Suprapubic skin (tissue), 4 donors: ENCODE results near the gene MPP3. TPM values are rescaled to one million over a fixed set of nuclear protein-coding genes. Genes with fewer than 3 reads are reported as not detected.

Experiments
- DNase-seq, 2 donors: peaks; one replicate each; pipeline ENCODE4 v3.0.0-alpha.2; 2019; ENCODE audit warnings: low spot score in 2 of 2
- H3K27ac ChIP-seq: fragments of 200-600 bp; sonication (generic); one replicate; pipeline ENCODE4 v1.5.1; 2019
- H3K27me3 ChIP-seq: fragments of 200-600 bp; sonication (generic); one replicate; pipeline ENCODE4 v1.5.1; 2019
- H3K36me3 ChIP-seq: fragments of 200-600 bp; sonication (generic); one replicate; pipeline ENCODE4 v1.5.1; 2019
- H3K4me1 ChIP-seq: fragments of 200-600 bp; sonication (generic); one replicate; pipeline ENCODE4 v1.5.1; 2019
- H3K4me3 ChIP-seq: fragments of 200-600 bp; sonication (generic); one replicate; pipeline ENCODE4 v1.5.1; 2019; ENCODE audit warnings: mild to moderate bottlenecking
- H3K9me3 ChIP-seq: fragments of 200-600 bp; sonication (generic); one replicate; pipeline ENCODE4 v1.5.1; 2019
- CTCF ChIP-seq, 2 donors: fragments of 200-600 bp in 1 of 2; fragments of 450-650 bp in 1 of 2; sonication (generic) in 1 of 2; IDR thresholded peaks; one replicate each; pipeline ENCODE4 v1.5.1; 2016 to 2019; ENCODE audit warnings: antibody characterized with exemption in 2 of 2, mild to moderate bottlenecking in 1 of 2, moderate library complexity in 1 of 2
- EP300 ChIP-seq: sonication (generic); formaldehyde crosslinking; IDR thresholded peaks from one replicate; pipeline ENCODE4 v1.6.1; 2017; ENCODE audit warnings: antibody characterized with exemption
- POLR2A ChIP-seq, 2 donors: fragments of 450-650 bp; IDR thresholded peaks; one replicate each; pipeline ENCODE4 v1.6.1; 2017; ENCODE audit warnings: antibody characterized with exemption in 2 of 2, mild to moderate bottlenecking in 2 of 2, moderate library complexity in 2 of 2
- POLR2AphosphoS5 ChIP-seq, 3 donors: sonication (generic); formaldehyde crosslinking; IDR thresholded peaks; one replicate each; pipeline ENCODE4 v1.6.1; 2017; ENCODE audit warnings: antibody characterized with exemption in 3 of 3
- WGBS: methylation state at CpG from one replicate; pipeline ENCODE4 v1.1.5; 2018; 5-methylcytosine and 5-hydroxymethylcytosine counted together
- total RNA-seq, 4 donors: library from RNA; depleted of rRNA; stranded (reverse); fragments of >200 nt; gene quantifications; one replicate each; pipeline ENCODE4 v1.1.0, GENCODE V29; 2016

The MPP3 gene
- total RNA-seq, 4 donors from 2014 or later: 5.4 to 8.0 (median 5.9) TPM

GRCh38 chr17:43768382-43768781 lies 64.6 kb downstream of the MPP3 start:
- no peak for DNase-seq
- no peak overlapping the region for H3K4me3 ChIP-seq
- peaks cover 2% of the 10 kb centered on the region for H3K4me1 ChIP-seq
- H3K36me3 ChIP-seq: peaks cover 61% of the 10 kb centered on the region
- WGBS: 42% methylated on average over 9 of the region's 9 CpGs
- TF ChIP-seq EP300 (no peak), POLR2A (IDR thresholded peaks at IDR 0.05) (no peak), CTCF (IDR thresholded peaks at IDR 0.05) (no peak), POLR2AphosphoS5 (IDR thresholded peaks at IDR 0.05) (no peak)
- no peaks in the 10 kb centered on the region for H3K9me3 ChIP-seq
- H3K27ac ChIP-seq: no peak overlapping the region
- no peaks in the 10 kb centered on the region for H3K27me3 ChIP-seq

GRCh38 chr17:43767713-43768059 lies 65.3 kb downstream of the MPP3 start:
- Histone ChIP-seq H3K9me3 (no peaks in the 10 kb centered on the region), H3K27me3 (no peaks in the 10 kb centered on the region), H3K36me3 (peaks cover 54% of the 10 kb centered on the region), H3K27ac (no peak overlapping the region), H3K4me1 (peaks cover 2% of the 10 kb centered on the region), H3K4me3 (no peak overlapping the region)
- DNase-seq: peak; percentile 43 to 74
- 70% methylated on average over 5 of the region's 5 CpGs for WGBS
- TF ChIP-seq POLR2A (IDR thresholded peaks at IDR 0.05) (no peak), CTCF (IDR thresholded peaks at IDR 0.05) (no peak), EP300 (no peak), POLR2AphosphoS5 (IDR thresholded peaks at IDR 0.05) (no peak)

GRCh38 chr17:43767053-43767712 lies 65.8 kb downstream of the MPP3 start:
- DNase-seq: peak in 1 of 2 donors; percentile 31
- no peak overlapping the region for H3K4me3 ChIP-seq
- 80% methylated on average over 6 of the region's 6 CpGs for WGBS
- H3K9me3 ChIP-seq: no peaks in the 10 kb centered on the region
- H3K36me3 ChIP-seq: peaks cover 49% of the 10 kb centered on the region
- TF ChIP-seq POLR2AphosphoS5 (IDR thresholded peaks at IDR 0.05): no peak
- TF ChIP-seq POLR2A (IDR thresholded peaks at IDR 0.05): no peak
- TF ChIP-seq EP300: no peak
- TF ChIP-seq CTCF (IDR thresholded peaks at IDR 0.05): no peak
- no peaks in the 10 kb centered on the region for H3K27me3 ChIP-seq
- no peak overlapping the region for H3K27ac ChIP-seq
- H3K4me1 ChIP-seq: no peaks in the 10 kb centered on the region

GRCh38 chr17:43766413-43767052 lies 66.4 kb downstream of the MPP3 start:
- Histone ChIP-seq H3K4me3 (no peak overlapping the region), H3K9me3 (no peaks in the 10 kb centered on the region), H3K36me3 (peaks cover 43% of the 10 kb centered on the region), H3K27ac (no peak overlapping the region), H3K27me3 (no peaks in the 10 kb centered on the region), H3K4me1 (no peaks in the 10 kb centered on the region)
- 57% methylated on average over 7 of the region's 7 CpGs for WGBS
- peak in 1 of 2 donors; percentile 89 for DNase-seq
- TF ChIP-seq POLR2AphosphoS5 (IDR thresholded peaks at IDR 0.05): no peak
- TF ChIP-seq EP300: no peak
- peak in 1 of 2 donors; percentile 10 for TF ChIP-seq POLR2A (IDR thresholded peaks at IDR 0.05)
- peak; percentile 64 to 87 for TF ChIP-seq CTCF (IDR thresholded peaks at IDR 0.05)

DNA sequence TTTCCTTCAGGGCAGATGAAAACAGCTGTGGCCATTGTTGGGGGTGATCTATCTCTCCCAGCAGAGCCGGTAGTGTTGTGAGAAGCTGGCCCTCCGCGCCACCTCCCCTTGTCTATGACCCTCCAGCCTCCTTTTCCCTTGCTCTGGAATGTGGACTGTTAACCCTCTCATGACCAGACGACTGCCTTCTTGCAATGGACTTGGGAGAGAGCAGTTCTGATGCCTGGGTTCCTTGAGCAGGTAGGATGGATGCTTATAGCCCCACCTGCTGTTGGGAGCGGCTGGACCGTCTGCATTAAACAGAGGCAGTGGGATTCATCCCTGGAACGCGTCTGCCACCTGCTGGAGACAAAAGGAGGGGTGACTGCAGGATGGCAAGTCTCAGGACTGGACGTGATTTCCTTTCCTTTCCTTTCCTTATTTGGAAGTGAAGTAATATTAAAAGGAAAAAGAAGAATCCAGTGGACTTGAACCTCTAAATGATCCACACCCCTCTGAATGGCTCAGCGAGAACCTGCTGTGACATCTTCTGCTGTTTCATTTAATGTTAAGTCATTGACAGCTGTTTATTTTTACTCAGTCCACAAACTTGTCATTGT lies 72.6 kb downstream of the MPP3 start:
- DNase-seq: peak; percentile 93 to 94
- WGBS: 3% methylated on average over 9 of the region's 10 CpGs
- no peak overlapping the region for H3K4me3 ChIP-seq
- H3K27ac ChIP-seq: no peak overlapping the region
- peaks cover 36% of the 10 kb centered on the region for H3K27me3 ChIP-seq
- no peaks in the 10 kb centered on the region for H3K9me3 ChIP-seq
- TF ChIP-seq EP300 (no peak), POLR2AphosphoS5 (IDR thresholded peaks at IDR 0.05) (peak in 1 of 3 donors; percentile 18), POLR2A (IDR thresholded peaks at IDR 0.05) (no peak), CTCF (IDR thresholded peaks at IDR 0.05) (peak; percentile 96 to 99)
- no peaks in the 10 kb centered on the region for H3K36me3 ChIP-seq
- peaks cover 9% of the 10 kb centered on the region for H3K4me1 ChIP-seq
